SH-SY5Y (cell line): Measurements from ENCODE around the gene NCLN.

ENCODE experiments used
- GATA2 ChIP-seq: IDR thresholded peaks from 2 replicates; pipeline ENCODE4 v1.6.1; 2011; ENCODE audit warnings: mild to moderate bottlenecking, low read depth, low read length
- GATA3 ChIP-seq: IDR thresholded peaks from 2 replicates; pipeline ENCODE4 v1.6.1; 2011; ENCODE audit warnings: low read depth, mild to moderate bottlenecking, low read length, moderate library complexity

GRCh38 chr19:3253270-3253669, 67.5 kb downstream of the NCLN start:
- TF ChIP-seq GATA2 (no peak), GATA3 (no peak)
